NCI-H1436 (cell line): ENCODE data around the gene ADAT2.

Source experiments
- DNase-seq: peaks from one replicate; lab custom pipeline; 2025; lab: John Stamatoyannopoulos, UW

Gene ADAT2

DNA sequence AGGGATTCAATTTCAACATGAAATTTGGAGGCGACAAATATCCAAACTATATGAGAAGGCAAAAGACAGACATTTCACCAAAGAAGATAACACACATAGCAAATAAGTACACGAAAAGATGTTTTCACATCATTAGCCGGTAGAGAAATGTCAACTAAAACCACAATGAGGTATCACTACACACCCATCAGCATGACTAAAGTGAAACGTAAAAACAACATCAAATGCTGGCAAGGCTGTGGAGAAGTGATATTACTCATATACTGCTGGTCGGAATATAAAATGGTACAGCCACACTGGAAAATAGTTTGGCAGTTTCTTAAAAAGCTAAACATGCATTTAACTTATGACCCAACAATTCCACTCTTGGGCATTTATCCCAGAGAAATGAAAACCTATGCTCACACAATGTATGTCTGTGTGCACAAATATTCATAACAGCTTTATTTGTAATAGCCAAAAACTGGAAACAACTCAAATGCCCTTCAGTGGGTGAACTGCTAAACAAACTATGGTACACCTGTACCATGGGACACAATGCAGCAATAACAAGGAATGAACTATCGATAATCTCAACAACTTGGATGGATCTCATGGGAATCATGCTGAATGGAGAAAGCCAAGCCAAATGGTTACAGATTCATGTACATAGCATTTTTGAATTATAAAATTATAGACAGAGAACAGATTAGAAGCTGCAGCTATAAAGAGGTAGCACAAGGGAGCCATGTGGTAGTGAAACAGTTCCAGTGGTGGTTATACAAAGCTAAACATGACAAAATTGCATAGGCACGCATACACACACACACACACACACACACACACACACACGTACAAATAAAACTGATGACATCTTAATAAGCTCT, 8.6 kb downstream of the ADAT2 start:
- DNase-seq = no peak

DNA sequence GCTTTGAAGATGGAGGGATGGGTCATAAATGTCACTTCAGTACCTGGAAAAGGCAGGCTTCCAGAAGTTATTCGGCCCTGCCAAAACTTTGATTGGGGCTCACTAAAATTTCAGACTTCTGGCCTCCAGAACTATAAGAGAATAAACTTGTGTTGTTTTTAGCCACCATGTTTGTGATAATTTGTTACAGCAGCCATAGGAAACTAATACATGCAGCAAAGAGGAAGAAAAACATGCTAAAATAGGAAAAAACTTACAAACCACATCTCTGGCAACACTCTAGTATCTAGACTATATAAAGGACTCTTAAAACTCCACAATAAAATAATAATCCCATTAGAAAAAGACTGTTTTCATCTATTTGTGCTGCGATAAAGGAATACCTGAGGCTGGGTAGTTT, 9.5 kb downstream of the ADAT2 start:
- no peak for DNase-seq

- DNase-seq = no peak
These were observed 17.9 kb downstream of the ADAT2 start for GRCh38 chr6:143432588-143432987.

DNA sequence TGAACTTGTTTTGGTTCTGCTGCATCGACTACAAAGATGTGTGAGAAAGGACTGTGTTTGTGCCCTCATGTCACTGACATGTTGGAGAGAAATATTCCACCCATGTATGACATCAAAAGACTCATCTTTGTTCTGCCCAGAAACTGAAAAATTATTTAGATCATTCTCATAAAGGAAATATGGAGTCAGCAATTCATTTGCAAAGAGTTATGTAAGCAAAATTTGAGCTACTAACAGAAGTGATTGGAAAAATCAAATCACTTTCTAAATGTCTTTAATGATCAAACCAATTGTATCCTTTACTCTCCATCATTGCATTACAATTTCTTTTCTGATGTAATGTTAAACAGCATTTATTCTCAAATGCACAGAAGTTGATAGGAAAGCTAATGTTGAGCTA, 19.3 kb downstream of the ADAT2 start:
- no peak for DNase-seq

- DNase-seq = no peak
These were observed 20.5 kb downstream of the ADAT2 start for GRCh38 chr6:143429970-143430369.

DNA sequence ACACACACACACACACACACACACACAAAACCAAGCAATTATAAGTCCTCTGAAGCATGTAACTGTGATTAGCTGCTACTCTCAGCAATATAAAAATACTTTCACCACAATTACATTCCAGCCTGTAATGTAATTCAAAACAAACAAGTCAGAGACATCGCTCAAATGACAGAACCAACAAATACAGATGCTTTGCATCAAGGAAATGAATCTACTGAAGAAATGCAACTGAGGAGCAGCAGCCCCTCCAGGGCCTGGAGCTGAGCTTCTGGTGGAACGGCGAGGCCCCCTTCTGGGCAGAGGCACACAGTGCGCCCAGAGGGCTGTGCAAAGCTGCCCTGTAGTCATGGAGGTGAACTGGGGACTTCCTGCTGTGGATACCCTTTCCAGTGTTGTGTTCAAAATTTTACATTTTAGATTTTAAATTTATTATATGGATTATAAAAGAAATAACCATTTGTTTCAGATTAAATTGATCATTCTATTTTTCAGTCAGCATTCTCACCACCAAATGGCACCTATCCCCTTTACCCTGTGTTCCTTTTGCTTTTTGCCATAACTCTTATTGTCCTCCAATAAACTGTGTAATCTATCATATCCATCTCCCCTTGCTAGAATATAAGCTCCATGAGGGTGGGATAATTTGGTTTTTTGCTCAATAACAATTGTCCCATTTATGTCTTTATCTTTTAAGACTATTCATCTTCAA, 23.2 kb downstream of the ADAT2 start:
- peak; percentile 6 for DNase-seq

DNA sequence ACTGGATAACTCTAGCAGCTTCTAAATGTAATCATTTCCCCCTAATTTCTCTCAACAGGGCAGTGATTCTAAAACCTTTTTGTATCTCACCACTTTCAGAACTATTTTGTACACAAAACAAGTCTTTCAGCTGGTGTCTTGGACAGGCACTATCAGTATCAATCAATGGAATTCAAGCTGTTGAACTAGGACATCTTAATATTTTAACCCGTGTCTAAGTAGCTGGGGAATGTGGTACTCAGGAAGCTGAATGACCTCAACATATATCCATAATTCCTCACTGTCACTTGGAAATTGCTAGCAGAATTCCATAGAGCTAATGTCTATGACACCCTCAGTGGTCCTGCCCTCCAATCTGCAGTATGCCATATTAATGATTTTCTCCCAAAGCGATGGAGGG, 24.5 kb downstream of the ADAT2 start:
- DNase-seq = no peak

- DNase-seq = no peak
These were observed 31.0 kb downstream of the ADAT2 start for GRCh38 chr6:143419526-143419925.

DNA sequence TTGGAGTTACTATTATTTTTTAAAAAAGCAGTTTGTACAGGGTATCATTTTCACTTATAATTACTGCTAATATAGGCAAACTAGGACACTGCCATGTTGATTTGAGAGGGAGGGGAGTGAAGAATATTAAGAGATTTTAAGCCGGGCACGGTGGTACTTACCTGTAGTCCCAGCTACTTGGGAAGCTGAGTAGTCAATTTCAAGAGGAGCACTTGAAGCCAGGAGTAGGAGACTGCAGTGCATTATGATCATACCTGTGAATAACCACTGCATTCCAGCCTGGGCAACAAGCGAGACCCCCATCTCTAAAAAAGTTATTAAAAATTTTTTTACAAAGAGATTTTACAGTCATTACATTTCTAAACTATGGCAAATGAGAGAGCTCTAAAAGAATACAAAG, 35.7 kb downstream of the ADAT2 start:
- DNase-seq = no peak

DNA sequence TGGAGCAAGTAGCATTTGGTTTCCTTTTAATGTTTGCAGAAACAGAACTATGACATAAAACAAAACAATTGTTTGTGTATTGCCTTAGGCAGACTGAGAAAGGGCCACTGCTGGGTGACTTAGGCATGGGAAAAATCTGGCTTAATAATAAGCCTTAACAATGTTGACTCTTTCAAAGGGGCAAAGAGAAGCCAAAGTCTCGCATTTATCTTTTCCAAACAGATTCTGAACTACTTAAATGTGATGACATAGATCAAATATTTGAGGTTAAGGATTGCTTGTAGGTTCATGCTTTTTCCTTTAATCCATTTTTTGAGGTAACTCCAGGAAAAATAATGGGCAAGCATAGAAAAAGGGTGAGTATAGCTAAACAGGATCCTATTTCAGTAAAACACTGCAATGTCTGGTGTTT, 39.6 kb downstream of the ADAT2 start:
- DNase-seq = no peak

- DNase-seq = no peak
These were observed 41.7 kb downstream of the ADAT2 start for GRCh38 chr6:143408787-143409162.

- no peak for DNase-seq
These were observed 42.2 kb downstream of the ADAT2 start for GRCh38 chr6:143408151-143408786.

DNA sequence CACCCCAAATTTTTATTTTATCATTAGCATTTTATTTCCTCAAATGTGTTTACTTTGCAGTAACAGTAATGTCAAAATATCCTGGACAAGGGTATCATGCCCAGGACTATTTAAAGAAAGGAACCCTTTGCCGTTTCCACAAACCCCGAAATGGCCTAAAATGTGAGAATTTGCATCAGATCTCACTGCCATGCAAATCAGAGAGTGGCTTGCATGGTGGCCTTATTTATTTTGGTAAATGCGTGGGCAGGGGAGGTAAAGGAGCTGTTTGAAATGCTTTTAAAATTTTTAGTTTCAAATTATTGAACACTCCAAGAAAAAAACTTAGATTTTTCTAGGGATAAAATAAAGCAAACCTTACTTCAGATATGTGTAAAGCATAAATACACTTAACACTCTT, 43.8 kb downstream of the ADAT2 start:
- no peak for DNase-seq

DNA sequence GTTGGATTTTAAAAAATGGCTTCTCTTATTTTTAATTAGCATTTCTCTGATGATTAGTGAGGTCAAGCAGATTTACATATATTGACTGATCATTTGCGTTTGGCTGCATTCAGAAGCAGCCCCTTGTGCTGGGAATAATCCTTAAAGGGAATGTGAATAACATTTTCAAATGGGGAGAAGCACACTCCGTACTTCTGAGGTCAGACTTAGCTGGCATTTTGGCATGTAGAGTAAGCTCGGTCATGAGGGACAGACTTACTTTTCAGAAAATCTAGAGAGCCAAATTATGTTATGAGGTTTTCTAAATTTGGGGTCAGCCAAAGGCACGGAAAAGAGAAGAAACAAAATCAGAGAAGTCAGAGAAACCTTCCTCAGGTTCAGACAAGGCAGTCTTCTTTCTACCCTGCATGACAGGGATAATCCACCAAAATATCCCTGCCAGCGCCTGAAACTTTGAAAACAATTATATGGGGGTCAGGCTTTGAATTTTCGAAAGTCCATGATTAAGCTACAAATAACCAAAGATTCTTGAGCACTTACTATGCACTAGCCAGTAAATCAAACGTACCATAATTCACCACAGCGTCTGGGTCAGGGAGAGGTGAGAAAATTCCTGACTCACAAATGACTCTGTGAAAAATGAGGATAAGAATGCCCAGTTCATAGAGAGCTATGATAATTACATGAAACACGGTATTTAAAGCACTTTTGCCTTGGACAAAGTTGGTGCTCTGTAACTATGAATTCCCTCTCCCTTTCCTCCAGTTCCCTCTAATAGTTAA, 44.9 kb downstream of the ADAT2 start:
- no peak for DNase-seq

DNA sequence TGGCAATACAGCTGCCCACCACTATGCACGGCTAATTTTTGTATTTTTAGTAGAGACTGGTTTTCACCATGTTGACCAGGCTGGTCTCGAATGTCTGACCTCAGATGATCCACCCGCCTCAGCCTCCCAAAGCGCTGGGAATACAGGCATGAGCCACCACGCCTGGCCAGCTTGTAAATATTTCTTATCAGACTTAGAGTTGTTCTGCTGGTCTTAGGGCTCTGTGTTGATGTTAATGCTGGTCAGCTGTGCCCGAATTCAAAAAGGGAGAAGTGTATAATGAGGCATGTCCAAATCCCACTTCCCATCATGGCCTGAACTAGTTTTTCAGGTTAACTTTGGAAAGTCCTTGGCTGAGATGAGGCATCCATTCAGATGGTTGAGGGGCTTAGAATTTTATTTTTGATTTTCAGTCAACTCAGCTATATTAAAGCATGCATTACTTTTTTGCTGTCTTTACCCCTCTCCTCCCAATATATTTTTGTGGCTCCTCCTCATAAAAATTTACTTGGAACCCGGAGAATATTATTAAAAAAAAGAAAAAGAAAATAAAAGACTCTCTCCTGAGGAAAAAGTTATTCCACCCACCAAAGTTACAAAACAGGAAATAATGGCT, 47.7 kb downstream of the ADAT2 start:
- DNase-seq = no peak

- DNase-seq = no peak
These were observed 48.7 kb downstream of the ADAT2 start for GRCh38 chr6:143401636-143402370.

DNA sequence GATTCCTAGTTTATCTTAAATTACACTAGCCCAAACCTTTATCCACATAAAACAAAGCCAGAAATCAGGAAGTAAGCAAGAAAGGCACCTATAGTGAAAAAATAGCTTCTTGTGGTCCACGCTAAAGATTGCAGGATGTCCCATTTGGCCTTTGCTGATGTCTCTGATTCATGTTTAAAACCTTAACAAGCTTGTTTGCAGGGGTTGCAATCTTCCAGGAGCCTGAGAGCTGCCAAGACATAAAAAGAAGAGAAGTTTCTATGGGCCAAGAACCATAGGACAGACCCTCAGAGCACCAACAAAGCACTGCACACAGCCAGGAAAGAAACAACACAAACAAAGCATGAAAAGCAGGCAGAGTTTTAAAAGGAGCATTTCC, 49.4 kb downstream of the ADAT2 start:
- no peak for DNase-seq

- DNase-seq = no peak
These were observed 50.0 kb downstream of the ADAT2 start for GRCh38 chr6:143400258-143401067.

DNA sequence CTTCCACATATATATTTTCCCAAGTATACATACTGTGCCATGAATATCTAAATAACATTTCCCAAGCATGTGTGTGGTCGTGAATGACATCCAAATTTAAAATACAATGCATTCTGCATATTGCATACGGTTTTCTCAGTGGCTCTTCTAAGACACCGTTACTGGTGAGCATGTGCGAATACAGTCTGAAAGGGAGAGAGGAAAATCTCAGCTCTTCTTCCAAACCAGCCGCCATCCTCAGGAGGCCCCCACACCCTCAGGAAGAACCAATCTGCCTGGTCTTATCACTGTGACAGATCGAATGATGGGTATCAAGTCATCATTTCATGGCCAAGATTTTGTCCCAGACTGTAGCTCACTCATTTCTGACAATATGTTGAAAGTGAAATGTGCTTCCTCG, 50.7 kb downstream of the ADAT2 start:
- DNase-seq = no peak

DNA sequence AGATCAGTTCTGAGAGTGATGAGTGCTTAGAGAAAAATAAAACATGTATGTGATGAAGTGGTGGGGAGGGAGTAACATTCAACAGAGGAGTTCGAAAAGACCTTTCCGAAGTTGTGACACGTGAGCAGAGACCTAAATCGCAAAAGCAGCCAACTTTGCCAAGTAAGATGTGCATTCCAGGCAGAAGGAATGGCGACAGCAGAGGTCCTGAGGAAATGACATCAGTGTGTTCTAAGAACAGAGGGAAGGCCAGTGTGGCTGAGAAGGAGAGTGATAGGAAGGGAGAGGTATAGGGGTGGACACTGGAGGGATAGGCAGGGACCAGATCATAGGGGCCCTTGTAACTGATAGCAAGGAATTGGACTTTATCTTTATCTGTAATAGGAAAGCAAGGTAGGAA, 51.3 kb downstream of the ADAT2 start:
- no peak for DNase-seq
